GM10248 (cell line): Measurements from ENCODE around the gene CAST.

Experiments
- CTCF ChIA-PET: fragments of 300-600 bp; sonication (Branson Sonifier 250); formaldehyde crosslinking; extraction: SDS; loops from one replicate; lab custom pipeline; 2021; ENCODE audit warnings: antibody characterized with exemption; lab: Yijun Ruan, JAX
- POLR2A ChIA-PET: fragments of 350-650 bp; sonication (Branson Sonifier 250); formaldehyde crosslinking; extraction: SDS; loops from one replicate; lab custom pipeline; 2020; ENCODE audit warnings: antibody characterized with exemption; lab: Yijun Ruan, JAX
- DNase-seq: peaks from one replicate; pipeline ENCODE4 v3.0.0; 2012; ENCODE audit errors: extremely low spot score
- CTCF ChIP-seq: IDR thresholded peaks from 2 replicates; pipeline ENCODE4 v1.5.1; 2012; ENCODE audit warnings: mild to moderate bottlenecking, low read depth; ENCODE audit errors: extremely low read depth, missing control alignments, control extremely low read depth

The CAST gene

GRCh38 chr5:96761618-96762017 lies 99.4 kb downstream of the CAST start:
- ChIA-PET CTCF (interaction anchor here (1.8 to 4.2 kb wide), 3 partner anchors 10 to 401 kb away, joined by 4 to 35 read pairs (median 24); no protein-coding TSS in a partner anchor), POLR2A (no interaction called here)
- TF ChIP-seq CTCF: no peak
- no peak for DNase-seq

- DNase-seq: no peak
- no peak for TF ChIP-seq CTCF
- ChIA-PET CTCF (interaction anchor here (1.1 to 4.2 kb wide), 7 partner anchors 9 to 419 kb away, joined by 3 to 35 read pairs (median 6); no protein-coding TSS in a partner anchor), POLR2A (no interaction called here)
Measured at GRCh38 chr5:96763026-96763425, 100.8 kb downstream of the CAST start.

DNA sequence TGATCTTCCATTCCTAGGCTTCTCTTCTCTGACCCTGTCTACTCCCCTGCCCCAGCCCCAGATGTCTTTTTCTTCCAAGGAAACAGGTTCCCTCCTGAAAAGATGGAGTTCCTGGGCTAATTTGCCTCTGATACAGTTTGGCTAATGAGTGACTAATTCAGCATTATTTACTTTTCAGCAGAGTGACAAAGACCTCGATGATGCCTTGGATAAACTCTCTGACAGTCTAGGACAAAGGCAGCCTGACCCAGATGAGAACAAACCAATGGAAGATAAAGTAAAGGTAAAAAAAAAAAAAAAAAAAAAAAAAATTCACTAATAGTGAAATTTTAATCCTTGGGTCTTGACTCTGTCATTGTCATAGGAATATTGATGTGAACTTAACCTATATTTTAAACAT lies 102.9 kb downstream of the CAST start:
- CTCF ChIA-PET: interaction anchor here (1.4 to 1.7 kb wide), 2 partner anchors 12 to 378 kb away, joined by 3 to 5 read pairs; partner anchors contain the start of gene LIX1
- POLR2A ChIA-PET: no interaction called here
- DNase-seq: no peak
- no peak for TF ChIP-seq CTCF

DNA sequence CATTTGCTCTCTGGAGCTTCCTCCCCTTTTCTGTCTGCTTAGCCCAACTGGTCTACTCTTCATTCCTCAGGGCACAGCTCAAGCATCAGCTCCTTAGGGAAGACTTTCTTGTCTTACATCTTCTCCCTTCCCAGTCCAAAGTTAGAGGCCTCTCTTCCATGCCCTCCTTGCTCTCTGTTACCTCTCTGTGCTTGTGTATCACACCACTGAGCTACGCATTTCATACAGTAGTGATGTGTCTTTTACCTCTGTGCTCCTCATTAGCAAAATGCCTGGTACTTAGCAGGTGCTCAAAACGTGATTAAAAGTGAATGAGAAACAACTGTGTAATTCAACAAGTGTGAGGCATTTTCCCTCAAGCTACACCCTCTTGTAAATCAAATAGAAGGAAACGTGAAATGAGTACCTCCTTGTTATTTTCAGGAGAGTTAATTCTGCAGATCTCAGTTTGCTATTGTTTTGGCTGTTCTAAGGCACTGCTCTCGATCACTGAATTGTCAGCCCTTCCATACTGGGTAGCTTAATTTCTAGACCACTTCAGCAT lies 106.6 kb downstream of the CAST start:
- TF ChIP-seq CTCF: no peak
- CTCF ChIA-PET: interaction anchor here (0.9 to 2.6 kb wide), 7 partner anchors 10 to 395 kb away, joined by 3 to 16 read pairs (median 5); no protein-coding TSS in a partner anchor
- POLR2A ChIA-PET: interaction anchor here (0.5 kb wide), 1 partner anchor 151 kb away, joined by 10 read pairs; no protein-coding TSS in a partner anchor
- no peak for DNase-seq

DNA sequence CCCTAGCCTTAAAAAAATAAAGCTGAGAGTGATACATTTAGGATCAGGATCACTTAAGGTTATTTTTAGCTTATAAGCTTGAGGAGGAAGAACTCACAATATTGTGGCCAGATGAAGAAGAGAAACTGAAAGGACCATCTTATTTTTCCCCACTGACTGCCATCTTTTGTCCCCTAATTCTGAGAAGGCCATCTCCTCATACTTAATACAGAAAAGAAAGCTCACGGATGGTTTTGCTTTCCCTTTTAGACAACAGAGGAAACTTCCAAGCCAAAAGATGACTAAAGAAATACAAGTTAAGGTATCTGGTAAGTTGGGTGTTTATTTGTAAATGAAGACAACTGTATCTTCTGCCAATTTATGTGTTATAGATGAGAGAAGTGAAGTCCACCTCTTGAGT lies 109.2 kb downstream of the CAST start:
- TF ChIP-seq CTCF: no peak
- no peak for DNase-seq
- ChIA-PET POLR2A (no interaction called here), CTCF (interaction anchor here (0.7 to 2.8 kb wide), 7 partner anchors 9 to 390 kb away, joined by 3 to 13 read pairs (median 3); no protein-coding TSS in a partner anchor)

GRCh38 chr5:96772111-96772510 lies 109.9 kb downstream of the CAST start:
- DNase-seq: no peak
- TF ChIP-seq CTCF: no peak
- CTCF ChIA-PET: interaction anchor here (0.8 to 2.8 kb wide), 7 partner anchors 9 to 880 kb away, joined by 3 to 13 read pairs (median 3); no protein-coding TSS in a partner anchor
- POLR2A ChIA-PET: no interaction called here
